HG03439 (cell line): ENCODE measurements around the gene ZNF599.
A peak's percentile ranks its signal among the peaks of the same experiment; 100 is the strongest.
"Not testable (repeated sequence)": the region's sequence is repeated elsewhere in the genome, so short reads cannot be mapped to it uniquely, and the experiment has no call there.

Source experiments
- ATAC-seq: cut with Tn5 transposase; IDR thresholded peaks from one replicate; pipeline ENCODE4 v1.9.1; 2021; ENCODE audit warnings: mild to moderate bottlenecking, moderate library complexity; ENCODE audit not compliant: unreplicated experiment

ZNF599 gene

GRCh38 chr19:34772697-34773554, at the start of gene ZNF599:
ZNF599 (minus strand) TSS chr19:34773215; CDS start chr19:34772841, 374 bp downstream.
- ATAC-seq: peak; percentile 95

DNA sequence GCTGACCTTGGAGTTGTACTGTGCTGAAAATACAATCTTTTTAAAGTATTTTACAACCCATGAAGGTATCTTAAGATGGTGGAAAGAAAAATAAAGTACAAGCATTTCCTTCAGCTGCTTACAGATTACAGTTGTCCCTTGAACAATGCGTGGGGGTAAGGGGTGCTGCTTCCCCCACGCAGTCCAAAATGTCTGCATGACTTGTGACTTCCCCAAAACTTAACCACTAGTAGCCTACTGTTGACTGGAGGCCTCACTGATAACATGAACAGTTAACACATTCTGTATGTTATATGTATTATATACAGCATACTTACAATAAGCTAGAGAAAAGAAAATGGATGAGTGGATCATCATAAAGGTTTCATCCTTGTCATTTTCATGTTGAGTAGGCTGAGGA, 45.3 kb upstream of the ZNF599 start:
- ATAC-seq: no peak

DNA sequence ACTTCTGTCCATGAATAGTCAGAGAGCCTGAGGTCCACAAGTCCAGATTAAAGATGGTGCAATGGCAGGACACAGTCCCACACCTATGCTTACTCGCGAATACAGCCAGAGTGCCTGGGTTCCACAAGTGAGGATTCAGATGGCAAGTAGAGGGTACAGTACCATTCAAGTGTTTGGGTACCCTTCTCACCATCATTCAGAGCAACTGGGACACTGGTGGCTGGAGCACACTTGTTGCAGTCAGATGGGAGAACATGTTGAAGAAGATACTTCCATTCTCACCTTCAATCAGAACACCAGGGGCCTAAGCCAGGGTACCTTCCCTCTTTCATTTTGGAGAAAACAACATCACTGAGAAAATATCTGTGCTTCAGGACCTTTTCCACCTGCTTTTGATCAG, 43.7 kb upstream of the ZNF599 start:
- ATAC-seq: no peak

DNA sequence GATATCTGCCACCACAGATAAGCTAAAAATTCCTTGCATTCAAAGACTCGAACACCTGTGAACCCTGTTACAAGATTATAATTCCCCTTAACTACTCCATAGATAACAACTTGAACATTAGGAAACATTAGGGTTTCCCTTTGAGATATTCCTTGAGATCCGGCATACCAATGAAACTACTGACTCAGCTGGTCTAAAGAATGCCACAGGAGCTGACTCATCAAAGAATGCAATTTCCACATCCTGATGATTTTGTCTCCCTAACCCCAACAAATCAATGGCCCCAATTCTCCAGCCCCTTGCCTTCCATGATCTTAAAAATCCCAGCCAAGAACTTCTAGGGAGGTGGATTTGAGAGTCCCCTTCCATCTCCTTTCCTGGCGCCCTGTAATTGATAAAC, 35.6 kb upstream of the ZNF599 start:
- no peak for ATAC-seq

DNA sequence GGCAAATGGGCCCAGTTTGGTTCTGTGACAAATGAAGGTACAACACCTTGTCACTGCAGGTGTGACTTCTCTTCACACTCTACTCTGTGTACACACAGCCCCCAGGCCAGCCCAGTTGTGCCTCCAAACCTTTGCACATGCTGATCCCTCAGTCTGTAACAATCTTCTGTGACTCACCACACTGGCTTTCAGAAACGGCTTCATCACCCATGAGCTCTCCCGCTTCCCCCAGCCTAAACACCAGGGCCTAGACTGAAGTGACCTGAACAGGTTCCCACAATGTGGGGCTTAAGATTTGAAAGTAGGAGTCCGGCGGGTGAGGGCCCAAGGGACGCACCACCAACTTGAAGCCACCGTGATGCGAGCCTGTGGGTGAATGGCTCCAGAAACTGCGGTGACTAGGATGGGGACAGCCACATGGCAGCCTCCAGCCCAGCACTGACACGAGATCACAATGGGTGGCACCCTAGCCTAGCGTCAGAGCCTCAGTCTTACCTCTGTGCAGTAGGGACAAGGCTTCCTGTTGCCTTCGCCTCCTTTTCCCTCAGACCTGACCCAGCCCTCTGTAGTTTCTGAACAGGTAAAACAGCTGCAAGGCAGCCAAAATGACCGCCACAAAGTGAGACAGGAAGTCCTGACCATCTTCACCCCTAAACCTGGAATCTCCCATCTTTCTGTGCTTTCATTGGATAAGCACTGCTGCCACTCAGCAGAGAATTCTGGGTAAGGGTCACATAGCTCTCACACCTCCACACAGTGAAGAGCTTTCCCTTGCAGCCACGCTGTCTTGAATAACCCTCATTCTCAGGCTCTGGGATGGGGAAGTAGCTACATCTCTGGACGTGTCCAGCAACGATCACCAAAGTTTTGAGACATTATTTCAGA, 34.2 kb upstream of the ZNF599 start:
- no peak for ATAC-seq

- ATAC-seq: no peak
Measured at GRCh38 chr19:34804115-34804514, 31.1 kb upstream of the ZNF599 start.

- ATAC-seq: not testable (repeated sequence)
Measured at GRCh38 chr19:34796953-34797352, 23.9 kb upstream of the ZNF599 start.

- no peak for ATAC-seq
Measured at GRCh38 chr19:34794066-34794960, 21.3 kb upstream of the ZNF599 start.

DNA sequence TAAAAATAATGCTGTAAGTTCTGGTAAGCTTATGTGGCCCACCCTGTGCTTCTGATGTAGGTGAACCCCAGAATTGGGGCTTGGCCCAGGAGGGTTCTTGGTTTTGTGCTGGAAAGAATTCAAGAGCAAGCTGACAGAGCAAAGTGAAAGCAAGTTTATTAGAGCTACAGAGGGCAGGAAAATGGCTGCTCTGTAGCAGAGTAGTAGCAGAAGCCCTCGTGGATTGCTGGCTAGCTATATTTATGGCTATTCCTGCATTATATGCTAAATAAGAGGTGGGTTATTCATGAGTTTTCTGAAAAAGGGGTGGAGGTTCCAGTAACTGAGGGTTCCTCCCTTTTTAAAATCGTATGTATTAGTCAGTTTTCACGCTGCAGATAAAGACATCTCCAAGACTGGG, 20.6 kb upstream of the ZNF599 start:
- no peak for ATAC-seq

GRCh38 chr19:34788074-34788473, 15.1 kb upstream of the ZNF599 start:
- no peak for ATAC-seq

DNA sequence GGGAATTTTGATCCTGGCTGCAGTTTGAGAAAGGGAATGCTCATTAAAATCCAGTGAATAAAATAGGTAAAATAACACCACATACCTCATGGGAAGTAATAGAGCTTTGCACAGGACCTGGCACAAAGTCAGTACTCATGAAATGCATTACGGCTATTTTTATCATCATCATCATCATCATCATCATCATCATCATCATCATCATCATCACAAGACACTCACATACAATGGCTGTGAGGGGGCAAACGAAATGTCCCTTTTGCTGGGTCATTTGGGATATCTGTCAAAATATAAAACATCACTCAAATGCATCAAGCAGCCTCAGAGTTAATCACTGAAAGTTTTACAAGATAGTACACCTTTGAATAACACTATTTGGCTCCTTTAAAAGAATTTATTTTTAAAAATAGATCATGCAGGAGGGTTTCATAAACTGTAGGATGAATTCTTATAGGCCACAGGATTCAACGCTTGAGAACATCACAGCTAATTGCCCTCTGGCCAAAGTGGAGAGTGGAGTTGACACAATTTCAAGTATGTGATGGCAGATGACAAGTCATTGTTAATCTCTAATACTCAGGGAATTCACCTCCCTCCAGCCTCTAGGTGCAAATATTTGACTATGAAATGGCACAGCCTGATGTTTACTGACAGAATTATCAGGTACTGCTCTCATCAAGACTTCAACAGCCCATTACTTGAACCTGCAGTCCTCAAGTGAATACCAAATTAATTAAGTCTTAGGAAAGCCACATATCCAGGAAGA, 14.2 kb upstream of the ZNF599 start:
- ATAC-seq: no peak

DNA sequence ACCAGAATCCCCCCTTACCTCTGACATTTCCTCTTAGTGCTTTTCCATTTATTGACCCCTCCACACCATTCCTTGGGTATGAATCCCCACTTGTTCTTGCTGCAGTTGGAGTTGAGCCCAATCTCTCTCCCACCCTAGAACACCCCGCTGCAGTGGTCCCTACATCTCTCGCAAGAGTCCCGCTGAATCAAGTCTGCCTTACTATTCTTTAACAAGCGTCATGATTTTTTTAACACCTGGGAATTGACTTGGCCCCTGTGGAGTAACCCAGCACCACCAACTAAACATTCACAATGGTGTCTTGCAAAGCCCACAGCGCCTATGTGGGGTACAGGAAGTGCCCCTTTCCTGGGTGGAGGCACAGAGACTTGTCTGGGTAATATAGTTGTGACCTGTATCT, 13.2 kb upstream of the ZNF599 start:
- ATAC-seq: no peak

- ATAC-seq: no peak
Measured at GRCh38 chr19:34779652-34780051, 6.6 kb upstream of the ZNF599 start.

DNA sequence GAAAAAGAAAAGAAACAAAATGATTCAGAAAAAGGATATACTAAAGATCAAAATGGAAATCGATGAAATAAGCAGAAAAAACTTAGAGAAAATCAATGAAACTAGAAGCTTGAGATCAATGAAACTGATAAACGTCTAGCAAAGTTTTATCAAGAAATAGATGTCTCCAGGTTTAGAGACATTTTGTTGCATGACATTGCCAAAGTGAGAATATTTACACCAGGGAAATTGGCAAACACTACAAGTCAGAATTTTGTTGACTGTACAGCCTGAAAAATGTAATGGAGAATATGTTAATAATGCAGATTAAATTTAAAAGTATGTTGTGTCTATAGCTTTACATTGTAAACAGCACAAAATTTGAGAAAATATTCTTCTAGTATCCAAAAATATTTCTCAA, 5.3 kb upstream of the ZNF599 start:
- ATAC-seq: no peak

DNA sequence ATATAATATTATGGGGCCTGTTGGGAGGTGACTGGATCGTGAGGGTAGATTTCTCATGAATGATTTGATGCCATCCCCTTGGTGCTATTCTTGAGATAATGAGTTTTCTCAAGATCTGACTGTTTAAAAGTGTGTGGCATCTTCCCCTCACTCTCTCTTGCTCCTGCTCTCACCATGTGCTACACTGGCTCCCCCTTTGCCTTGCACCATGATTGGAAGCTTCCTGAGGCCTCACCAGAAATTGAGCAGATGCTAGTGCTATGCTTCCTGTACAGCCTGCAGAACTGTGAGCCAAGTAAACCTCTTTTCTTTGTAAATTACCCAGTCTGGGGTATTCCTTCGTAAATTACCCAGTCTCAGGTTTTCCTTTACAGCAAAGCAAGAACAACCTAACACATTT, 1.8 kb upstream of the ZNF599 start:
- no peak for ATAC-seq

DNA sequence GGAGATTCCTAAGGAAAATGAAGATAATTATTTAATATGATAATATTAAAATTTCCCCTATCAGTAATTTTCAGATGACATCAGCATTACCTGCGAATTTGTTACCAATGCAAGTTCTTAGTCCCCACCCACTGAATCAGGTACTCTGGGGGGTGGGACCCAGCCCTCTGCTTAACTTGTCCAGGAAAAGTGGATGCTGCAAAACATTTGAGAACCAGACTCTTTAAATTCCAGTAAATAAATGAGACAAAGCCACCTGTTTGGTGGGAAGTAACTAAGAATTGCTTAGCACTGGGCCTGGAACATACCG, 495 bp upstream of the ZNF599 start:
- ATAC-seq: no peak

GRCh38 chr19:34767951-34768350, 5.1 kb downstream of the ZNF599 start:
- no peak for ATAC-seq

DNA sequence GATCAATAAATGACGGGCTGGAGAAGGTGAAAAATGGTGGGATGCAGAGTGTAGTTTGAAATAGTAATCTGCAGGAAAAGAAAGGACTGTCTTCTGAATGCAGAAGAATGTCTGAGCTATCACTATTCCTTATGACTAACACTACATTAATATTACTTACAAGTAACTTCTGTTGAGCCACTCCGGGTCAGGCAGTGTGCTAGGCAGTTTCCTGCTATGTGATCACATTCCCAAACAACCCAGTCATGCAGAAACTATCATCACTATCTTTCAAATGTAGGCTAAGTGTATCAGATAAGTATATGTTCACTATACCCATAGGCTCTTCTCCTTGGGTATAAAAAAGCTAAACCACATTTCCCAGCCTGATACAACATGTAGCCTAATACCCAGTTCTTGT, 6.6 kb downstream of the ZNF599 start:
- ATAC-seq: no peak

DNA sequence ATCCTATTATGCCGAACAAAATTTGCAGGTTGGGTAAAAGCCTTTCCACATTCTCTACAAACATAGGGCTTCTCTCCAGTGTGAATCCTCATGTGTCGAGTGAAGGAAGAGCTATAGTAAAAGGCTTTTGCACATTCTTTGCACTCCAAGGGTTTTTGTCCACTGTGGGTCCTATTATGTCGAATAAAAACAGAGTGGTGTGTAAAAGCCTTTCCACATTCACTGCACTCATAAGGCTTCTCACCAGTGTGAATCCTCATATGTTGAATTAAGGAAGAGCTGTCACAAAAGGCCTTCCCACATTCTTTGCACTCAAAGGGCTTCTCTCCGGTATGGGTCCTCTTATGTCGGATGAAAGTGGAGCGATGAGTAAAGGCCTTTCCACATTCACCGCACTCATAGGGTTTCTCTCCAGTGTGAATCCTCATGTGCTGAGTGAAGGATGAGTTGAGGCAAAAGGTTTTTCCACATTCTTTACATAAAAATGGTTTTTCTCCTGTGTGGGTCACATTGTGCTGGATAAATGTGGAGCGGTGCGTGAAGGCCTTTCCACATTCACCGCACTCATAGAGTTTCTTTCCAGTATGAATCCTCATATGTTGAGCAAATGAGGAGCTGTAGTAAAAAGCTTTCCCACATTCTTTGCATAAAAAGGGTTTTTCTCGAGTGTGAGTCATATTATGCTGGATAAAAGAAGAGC, 13.6 kb downstream of the ZNF599 start:
- no peak for ATAC-seq

DNA sequence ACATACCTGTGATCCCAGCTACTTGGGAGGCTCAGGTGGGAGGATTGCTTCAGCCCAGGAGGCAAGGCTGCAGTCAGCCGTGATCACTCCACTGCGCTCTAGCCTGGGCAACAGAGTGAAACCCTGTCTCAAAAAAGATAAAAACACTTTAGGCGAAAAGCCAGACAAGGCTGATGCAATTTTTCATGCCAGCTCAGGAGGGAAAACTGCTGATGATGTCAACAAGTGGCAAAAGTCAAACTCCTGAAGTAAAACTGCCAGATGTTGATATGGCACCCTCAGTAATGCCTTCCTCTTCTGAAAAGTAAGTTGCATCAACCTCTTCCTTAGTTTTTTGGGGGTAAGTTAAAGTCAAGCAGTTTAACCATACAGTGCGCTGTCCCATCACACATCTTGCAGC, 15.6 kb downstream of the ZNF599 start:
- no peak for ATAC-seq
